Measurements from ENCODE around the gene B3GNT8. TPM values are rescaled to one million over a fixed set of nuclear protein-coding genes. Genes with fewer than 3 reads are reported as not detected.

B3GNT8 gene
- total and polyA plus RNA-seq, 9 of the 15 experiments (the other 6 are each of a cell fraction or from before 2014, with no cell fraction given), result 0.11 to 2.9 (median 0.65) TPM; not detected in 2

- POLR2A ChIA-PET, result interaction anchor here (0.8 kb wide), 1 partner anchor 26 kb away, joined by 4 read pairs; no protein-coding TSS in a partner anchor
- in situ Hi-C loops (cut with MboI), result no loop called here
- 82% methylated on average over 5 of the region's 5 CpGs for WGBS (ENCODE audit: insufficient coverage, low coverage, missing lambda C conversion rate)
- Histone ChIP-seq H3K9ac (ENCODE audit: insufficient read depth in 1 of 2, low read depth in 2 of 2, low read length in 2 of 2) (no peak overlapping the region), H3K27ac (ENCODE audit: extremely low read depth, low read depth, low read length) (no peak overlapping the region), H3K27me3 (ENCODE audit: control insufficient read depth in 2 of 2, insufficient read depth in 2 of 2, low read length in 2 of 2) (no peaks in the 10 kb centered on the region), H3K4me1 (replicated peaks in 1 of 2; ENCODE audit: control insufficient read depth in 2 of 2, insufficient read depth in 2 of 2, low read length in 2 of 2) (peaks cover 7 to 12% of the 10 kb centered on the region in 2 experiments; a peak in 4 of 5 replicates), H4K20me1 (replicated peaks; ENCODE audit: control insufficient read depth, insufficient read depth, low read length) (no peaks in the 10 kb centered on the region), H3K4me3 (no peak overlapping the region), H3K9me3 (replicated peaks; ENCODE audit: control insufficient read depth, insufficient read depth, low read depth, low read length) (no peaks in the 10 kb centered on the region), H2AFZ (ENCODE audit: low read depth, low read length) (no peak overlapping the region), H3K9me1 (ENCODE audit: control insufficient read depth, insufficient read depth, low read length) (no peaks in the 10 kb centered on the region), H3K4me2 (ENCODE audit: insufficient read depth, low read length) (no peak overlapping the region), H3K79me2 (ENCODE audit: control insufficient read depth, insufficient read depth, low read length) (no peaks in the 10 kb centered on the region), H3K36me3 (ENCODE audit: control insufficient read depth, insufficient read depth, low read length) (peaks cover 30% of the 10 kb centered on the region; the same call in 1 of the 3 replicates)
- no TSS peak for BruUV-seq (replicated peaks)
- FAIRE-seq (no peak), DNase-seq (ENCODE audit: extremely low read depth in 1 of 4, low spot score in 3 of 4) (no peak), ATAC-seq (no peak)
- CTCF ChIA-PET (ENCODE audit: low intra/inter-chr PET ratio), result no interaction called here
- intact Hi-C loops (cut with micrococcal nuclease), result no loop called here
- TF ChIP-seq MAFG (tag; conservative IDR thresholded peaks at IDR 0.05) (no peak), MEF2D (tag; conservative IDR thresholded peaks at IDR 0.05; ENCODE audit: low read depth) (no peak), ETV6 (IDR thresholded peaks at IDR 0.05; ENCODE audit: borderline replicate concordance in 1 of 2, low read depth in 2 of 2, low read length in 1 of 2) (no peak), ETV6 (CRISPR knock-in tag; IDR thresholded peaks at IDR 0.05; ENCODE audit: borderline replicate concordance) (no peak), ZNF444 (CRISPR knock-in tag; IDR thresholded peaks at IDR 0.05) (no peak), PREB (CRISPR knock-in tag; IDR thresholded peaks at IDR 0.05) (no peak), ZNF140 (CRISPR knock-in tag; IDR thresholded peaks at IDR 0.05) (no peak), ZNF740 (CRISPR knock-in tag; IDR thresholded peaks at IDR 0.05) (no peak), ZNF740 (tag; IDR thresholded peaks at IDR 0.05) (no peak), ZNF511 (CRISPR knock-in tag; IDR thresholded peaks at IDR 0.05) (no peak), MYC (IDR thresholded peaks at IDR 0.05; ENCODE audit: low read depth, low read length) (no peak), MYC (CRISPR knock-in tag; IDR thresholded peaks at IDR 0.05; ENCODE audit: borderline replicate concordance, low read depth) (no peak), ZNF212 (CRISPR knock-in tag; IDR thresholded peaks at IDR 0.05) (no peak), PTTG1 (tag; IDR thresholded peaks at IDR 0.05; ENCODE audit: low read depth) (no peak), SMARCC2 (IDR thresholded peaks at IDR 0.05; ENCODE audit: low read depth) (no peak), MNT (conservative IDR thresholded peaks at IDR 0.05) (no peak), HNRNPH1 (optimal IDR thresholded peaks at IDR 0.05; ENCODE audit: low read depth, low read length) (no peak), CSDE1 (IDR thresholded peaks at IDR 0.05) (no peak), FOSL1 (tag; conservative IDR thresholded peaks at IDR 0.05) (no peak)
Observed at GRCh38 chr19:41412953-41413352, 14.2 kb downstream of the B3GNT8 start.

Measured in K562 (cell line).